CD4-positive, alpha-beta T cell treated with Interleukin-2 at 100 ng/mL for 4 hours (primary cell): ENCODE results near the gene AMPH.

Experiments used
- DNase-seq: peaks from one replicate; pipeline ENCODE4 v3.0.0-alpha.2; 2020; ENCODE audit warnings: low spot score

Gene AMPH

GRCh38 chr7:38462819-38463218 is 168.4 kb downstream of the AMPH start:
- no peak for DNase-seq

DNA sequence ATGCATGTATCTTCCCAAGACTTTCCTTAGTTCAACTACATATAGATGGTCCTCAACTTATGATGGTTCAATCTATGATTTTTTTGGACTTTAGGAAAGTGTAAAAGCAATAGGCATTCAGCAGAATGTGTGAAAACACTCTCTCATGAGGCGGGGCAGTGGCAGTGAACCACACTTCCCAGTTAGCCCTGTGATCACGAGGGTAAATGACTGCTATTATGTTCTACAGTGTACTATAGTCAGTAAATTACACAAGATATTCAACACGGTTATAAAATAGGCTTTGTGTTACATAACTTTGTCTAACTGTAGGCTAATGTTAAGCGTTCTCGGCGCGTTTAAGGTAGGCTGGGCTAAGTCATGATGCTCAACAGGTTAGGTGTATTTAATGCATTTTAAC is 169.3 kb downstream of the AMPH start:
- DNase-seq = no peak

DNA sequence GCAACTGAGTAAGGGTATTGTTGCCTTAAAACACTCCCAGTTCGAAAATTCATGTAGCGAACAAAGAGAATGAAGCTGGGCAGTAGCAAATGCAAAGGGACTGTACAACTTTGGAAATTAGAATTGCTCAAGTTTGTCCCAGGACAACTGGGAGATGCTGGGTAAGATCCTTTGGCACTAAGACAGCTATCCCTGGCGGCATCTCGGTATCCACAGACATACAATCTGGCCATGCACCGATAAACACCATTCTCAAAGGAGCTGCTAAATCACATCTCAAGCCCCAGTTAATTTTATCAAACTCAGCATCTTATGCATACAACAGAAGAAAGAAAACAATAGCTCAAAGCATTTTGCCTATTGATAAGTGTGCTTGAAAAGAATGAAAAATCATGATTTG is 177.3 kb downstream of the AMPH start:
- DNase-seq = no peak

GRCh38 chr7:38453168-38453567 is 178.0 kb downstream of the AMPH start:
- DNase-seq = no peak

DNA sequence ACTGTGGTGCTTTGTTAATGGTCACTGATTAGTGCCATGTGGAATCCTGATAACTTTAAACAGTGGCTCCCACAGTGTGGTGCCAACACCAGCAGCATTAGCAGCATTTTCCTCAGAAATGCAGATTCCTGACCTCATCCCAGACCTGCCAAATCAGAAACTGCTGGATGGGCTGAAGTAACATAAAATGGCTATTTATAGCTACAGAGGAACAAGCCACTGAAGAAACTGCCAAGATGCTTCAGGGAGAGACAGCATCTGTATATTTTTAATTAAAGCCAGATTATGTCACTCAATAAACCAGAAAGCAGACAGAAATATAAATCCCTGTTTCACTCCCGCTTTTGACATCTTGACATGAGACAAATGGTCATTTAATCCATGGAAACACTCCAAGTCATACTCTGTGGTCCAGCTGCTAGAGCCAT is 178.5 kb downstream of the AMPH start:
- no peak for DNase-seq

DNA sequence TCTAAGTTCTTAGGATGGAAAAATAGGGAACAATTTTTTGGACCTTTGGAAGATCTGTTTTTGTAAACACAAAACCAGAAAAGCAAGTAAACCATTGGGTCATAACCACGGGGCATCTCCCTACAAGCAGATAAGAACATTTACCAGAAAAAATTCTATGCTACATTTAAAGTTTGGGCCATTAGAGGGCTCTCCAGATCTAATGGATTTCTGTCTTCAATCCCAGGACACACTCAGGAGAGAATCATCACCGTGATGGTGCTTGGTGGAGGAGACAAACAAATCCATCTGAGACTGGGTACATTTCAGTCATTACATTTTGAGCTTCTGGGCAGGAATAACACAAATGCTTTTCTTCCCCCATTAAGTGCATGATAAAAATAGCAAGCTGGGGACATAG is 179.3 kb downstream of the AMPH start:
- no peak for DNase-seq

- DNase-seq = no peak
Observed at GRCh38 chr7:38448584-38449234, 182.5 kb downstream of the AMPH start.

GRCh38 chr7:38448054-38448453 is 183.1 kb downstream of the AMPH start:
- no peak for DNase-seq

- DNase-seq = no peak
Observed at GRCh38 chr7:38438970-38439369, 192.2 kb downstream of the AMPH start.

GRCh38 chr7:38432671-38433070 is 198.5 kb downstream of the AMPH start:
- no peak for DNase-seq

DNA sequence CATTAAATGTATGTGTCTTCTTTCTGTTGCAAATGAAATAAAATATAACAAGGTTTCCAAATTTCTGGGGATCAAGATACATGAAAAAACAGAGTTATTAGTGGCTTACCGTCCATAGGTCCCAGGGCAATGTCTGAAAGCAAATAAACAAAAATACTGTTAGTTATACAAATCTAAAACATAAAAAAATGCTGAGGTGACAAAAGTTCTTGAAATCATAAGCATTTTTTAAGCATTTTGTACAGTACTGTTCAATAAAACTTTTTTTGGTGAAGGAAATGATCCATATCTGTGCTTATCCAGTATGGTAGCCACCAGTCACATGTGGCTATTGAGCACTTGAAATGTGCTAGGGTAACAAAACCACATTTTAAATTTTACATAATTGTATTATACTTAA is 199.1 kb downstream of the AMPH start:
- no peak for DNase-seq

GRCh38 chr7:38429057-38429456 is 202.1 kb downstream of the AMPH start:
- no peak for DNase-seq

GRCh38 chr7:38428041-38428440 is 203.1 kb downstream of the AMPH start:
- DNase-seq = no peak

DNA sequence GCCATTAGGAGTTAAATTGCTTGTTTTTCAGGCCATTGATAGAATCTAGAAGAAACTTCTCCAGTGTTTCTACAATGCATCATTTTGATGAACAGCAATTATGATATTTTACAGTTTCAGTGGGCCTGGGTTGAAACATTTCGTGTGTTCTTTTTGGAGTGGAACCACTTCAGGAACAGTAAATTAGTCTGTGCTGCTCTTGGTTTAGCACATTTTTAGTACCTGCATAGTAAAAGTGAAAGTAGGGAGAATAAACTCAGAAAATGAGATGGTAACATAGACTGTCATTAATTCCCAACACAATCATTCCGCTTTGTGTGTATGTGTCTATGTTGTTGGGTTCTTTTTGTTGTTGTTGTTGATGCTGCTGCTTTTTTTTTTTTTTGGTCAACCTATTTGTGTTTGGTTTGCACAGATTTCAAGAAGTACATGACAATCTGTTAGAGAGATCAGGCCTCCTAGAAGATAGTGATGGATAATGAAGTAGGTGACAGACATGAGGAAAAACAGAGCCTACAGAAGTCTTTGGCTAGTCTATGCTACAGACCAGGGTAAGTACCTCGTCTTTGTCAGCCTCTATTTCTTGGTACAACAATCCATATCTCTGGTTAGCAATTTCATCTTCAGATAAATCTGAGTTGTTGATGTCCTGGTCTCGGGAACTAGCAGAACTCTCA is 203.8 kb downstream of the AMPH start:
- DNase-seq = no peak

GRCh38 chr7:38425509-38425908 is 205.7 kb downstream of the AMPH start:
- DNase-seq = no peak

DNA sequence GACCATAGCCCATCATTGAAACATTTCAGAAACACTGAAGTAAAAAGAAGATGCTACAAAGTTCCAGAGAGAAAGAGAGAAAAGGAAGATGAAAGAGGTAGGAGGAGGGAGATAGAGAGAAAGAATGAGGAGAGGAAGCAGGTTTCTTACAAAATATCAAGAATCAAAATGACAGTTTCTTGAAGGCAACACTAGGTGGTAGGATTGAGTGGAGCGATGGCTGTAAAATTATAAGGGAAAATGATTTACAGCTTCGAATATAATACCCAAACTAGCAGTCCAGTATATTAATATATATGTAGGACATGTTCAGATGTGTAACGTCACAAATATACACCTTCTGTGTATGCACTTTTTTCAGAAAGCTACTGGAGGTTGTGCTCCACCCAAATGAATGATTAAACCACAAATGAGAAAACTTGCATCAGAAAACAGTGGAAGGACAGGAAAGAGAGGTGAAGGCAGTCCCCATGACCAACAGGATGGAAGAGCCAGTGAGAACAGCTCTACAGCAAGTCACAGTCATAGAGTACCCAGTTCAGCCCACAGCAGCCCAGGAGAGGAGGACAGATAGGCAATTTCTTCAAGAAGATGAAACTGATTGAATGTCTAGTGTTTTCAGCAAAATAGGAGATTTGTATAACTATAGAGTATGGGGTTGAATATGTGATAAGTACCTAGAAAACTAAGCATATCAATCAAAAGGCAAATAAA is 206.3 kb downstream of the AMPH start:
- DNase-seq = no peak

- DNase-seq = no peak
Observed at GRCh38 chr7:38413784-38414183, 217.4 kb downstream of the AMPH start.

GRCh38 chr7:38411404-38411803 is 219.8 kb downstream of the AMPH start:
- DNase-seq = no peak

- DNase-seq = no peak
Observed at GRCh38 chr7:38410056-38410455, 221.1 kb downstream of the AMPH start.

GRCh38 chr7:38409531-38409930 is 221.6 kb downstream of the AMPH start:
- DNase-seq = no peak

DNA sequence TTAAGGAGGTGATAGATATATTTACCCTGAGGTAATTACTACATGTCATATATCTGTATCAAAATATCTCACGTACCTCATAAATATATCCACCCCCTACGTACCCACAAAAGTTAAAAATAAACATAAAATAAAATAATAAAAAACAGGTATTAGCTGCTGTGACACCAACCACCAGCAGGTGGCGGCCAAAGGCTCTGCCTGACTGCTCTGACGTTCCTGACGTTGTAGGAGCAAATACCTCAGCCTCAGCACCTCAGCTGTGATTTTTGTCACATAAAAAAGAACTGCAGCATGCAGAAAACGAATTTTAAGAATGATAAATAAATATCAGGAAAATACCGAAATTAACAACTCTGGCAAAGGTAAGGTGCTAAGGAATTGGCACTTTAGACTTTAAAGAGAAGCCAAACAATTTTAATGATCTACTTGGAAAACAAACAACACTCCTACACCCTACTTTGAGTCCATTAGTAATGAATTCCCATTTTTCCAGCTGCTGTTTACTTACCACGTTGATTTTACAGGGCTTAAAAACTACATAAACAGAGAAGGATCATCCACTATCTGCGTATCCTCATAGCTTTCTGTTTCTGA is 232.3 kb downstream of the AMPH start:
- DNase-seq = peak; percentile 55

- DNase-seq = no peak
Observed at GRCh38 chr7:38396852-38397251, 234.3 kb downstream of the AMPH start.
